CD4-positive, alpha-beta T cell treated with Interleukin-4 for 1 hour (primary cell): Measurements from ENCODE around the gene IPO5.
"Not testable (repeated sequence)": the region's sequence is repeated elsewhere in the genome, so short reads cannot be mapped to it uniquely, and the experiment has no call there.

ENCODE experiments used
- DNase-seq, 2 donors: peaks; one replicate each; pipeline ENCODE4 v3.0.0-alpha.2; 2020 to 2022

Gene IPO5

DNA sequence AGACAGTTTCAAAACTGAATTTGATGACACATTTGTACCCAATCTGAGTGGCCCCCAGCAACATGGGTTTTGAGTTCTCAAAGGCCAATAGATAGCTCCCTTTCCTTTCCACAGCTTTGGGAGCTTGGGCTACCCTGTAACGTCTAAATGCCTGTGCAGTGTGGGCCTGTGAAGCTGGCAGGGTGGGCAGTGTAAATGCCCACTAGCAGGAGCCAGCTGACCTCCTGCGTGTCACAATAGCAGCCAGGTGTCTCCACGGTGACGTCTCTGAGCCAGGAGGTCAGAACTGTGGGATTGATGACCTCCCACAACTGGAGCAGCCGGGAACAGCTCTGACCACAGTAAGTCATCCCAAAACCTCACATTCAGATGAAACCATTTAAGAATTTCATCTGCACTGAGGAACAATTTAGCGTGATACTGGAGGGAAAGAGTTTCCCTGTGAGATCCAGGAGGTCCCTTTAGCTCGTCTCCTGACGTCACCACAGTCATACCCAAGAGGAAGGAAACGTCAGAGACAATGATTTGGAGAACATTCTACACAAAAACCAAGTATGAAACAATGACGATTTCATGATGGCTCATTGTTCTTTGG, at the start of gene IPO5:
IPO5 (plus strand) TSS at position 300 of the 595 bp plus-strand sequence. CDS start 23,022 bp downstream, outside the sequence.
- no peak for DNase-seq

- DNase-seq, result no peak
These were observed 49.4 kb upstream of the IPO5 start for GRCh38 chr13:97904059-97904458.

GRCh38 chr13:97905517-97905916, 48.0 kb upstream of the IPO5 start:
- DNase-seq, result no peak

DNA sequence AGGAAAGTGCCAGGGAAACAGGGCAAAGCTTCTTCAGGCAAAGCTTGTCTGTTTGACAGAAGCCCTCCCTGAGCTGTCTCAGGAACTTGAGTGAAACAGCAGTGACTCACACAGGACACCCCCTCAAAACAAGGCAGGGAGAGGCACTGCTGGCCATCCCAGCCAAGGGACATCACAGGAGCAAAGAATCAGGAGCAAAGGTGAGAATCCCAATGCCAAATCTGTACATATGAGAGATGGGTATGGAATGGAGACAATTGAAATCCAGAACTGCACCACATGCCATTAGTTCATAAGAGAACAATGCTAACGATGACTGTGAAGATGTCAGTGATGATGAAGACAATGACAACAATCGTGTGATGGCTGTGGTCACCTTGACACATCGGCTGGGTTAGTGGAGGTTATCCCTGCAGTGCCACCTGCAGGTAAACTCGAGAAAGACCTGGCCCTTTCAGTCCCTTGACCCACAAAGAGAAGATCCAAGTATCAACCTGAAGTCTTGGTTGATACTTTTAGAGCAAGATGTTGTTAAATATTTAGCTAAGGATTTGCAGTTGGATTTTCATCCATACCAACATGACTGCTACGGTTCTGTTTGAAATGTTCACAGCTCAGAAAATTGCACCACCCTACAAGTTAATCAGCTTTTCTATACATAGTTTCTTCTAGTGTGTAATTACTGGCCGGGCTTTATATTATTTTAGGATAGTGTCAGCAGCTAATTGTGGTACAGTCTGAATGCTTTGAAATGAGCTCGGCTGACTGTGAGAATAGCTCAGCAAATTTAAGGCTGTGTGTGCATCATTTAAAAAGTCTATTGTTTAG, 42.0 kb upstream of the IPO5 start:
- DNase-seq, result no peak

DNA sequence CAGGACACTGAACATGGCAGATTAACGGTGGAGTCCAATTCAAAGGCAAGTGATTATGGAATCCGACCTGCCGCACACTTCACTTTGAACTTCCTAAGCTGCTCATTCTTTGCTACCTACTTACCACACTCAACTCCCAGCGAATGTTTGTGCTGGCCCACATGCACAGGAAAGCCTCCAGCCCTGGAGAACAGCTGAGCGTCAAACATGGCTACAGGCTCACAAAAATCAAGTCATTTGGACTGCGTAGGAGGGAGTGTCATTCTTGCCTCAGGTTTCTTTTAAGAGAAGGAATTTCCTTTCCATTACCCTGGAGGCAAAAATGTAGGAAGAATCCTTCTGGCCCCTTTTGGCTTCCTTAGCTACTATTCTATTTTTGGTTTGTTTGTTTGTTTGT, 41.3 kb upstream of the IPO5 start:
- no peak for DNase-seq

GRCh38 chr13:97913206-97913605, 40.3 kb upstream of the IPO5 start:
- DNase-seq, result no peak

GRCh38 chr13:97914540-97914939, 38.9 kb upstream of the IPO5 start:
- no peak for DNase-seq

DNA sequence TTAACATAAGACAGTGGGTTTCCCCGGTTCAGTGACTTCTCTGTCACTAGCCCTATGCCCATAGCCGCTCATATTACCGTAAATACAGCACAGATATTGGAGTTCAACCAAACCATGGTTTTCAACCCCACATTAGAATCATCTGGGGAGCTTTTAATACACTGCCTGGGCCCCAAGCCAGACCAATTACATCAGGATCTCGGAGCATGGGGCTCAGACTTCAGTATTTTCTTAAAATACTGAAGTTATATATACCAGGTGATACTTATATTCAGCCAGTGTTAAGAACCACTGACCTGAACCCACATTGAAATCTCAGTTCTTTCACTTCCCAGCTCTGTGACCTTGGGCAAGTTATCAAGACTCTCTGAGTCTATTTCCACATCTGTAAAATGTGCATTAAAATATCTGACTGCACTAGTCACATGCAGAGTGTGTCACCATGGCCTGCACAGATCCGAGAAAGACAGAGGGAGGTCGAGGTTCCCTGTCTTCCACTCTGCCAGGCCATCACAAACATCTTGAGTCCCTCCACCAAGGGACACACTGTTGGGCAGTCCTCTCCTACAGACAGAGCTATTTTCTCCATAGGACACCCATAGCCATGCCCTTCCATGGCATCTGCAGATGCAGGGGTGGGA, 32.2 kb upstream of the IPO5 start:
- DNase-seq, result no peak

DNA sequence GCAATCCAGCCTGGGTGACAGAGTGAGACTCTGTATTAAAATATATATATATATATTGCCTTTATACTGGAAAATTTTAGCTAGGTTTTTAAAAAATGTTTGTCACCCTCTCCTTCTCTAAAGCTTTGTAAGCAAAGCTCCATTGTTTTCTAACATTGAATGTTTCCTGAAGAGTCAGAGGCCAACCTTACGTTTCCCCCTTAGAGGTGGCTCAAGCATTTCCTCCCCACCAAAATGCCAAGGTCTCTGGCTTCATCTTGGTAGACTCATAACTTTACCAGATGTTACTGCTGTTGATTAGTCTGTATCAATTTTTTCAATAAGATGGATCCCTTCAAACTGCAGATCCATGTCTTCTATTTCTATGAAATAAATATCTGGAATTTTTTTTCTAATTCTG, 25.2 kb upstream of the IPO5 start:
- no peak for DNase-seq

GRCh38 chr13:97932036-97932435, 21.4 kb upstream of the IPO5 start:
- no peak for DNase-seq

DNA sequence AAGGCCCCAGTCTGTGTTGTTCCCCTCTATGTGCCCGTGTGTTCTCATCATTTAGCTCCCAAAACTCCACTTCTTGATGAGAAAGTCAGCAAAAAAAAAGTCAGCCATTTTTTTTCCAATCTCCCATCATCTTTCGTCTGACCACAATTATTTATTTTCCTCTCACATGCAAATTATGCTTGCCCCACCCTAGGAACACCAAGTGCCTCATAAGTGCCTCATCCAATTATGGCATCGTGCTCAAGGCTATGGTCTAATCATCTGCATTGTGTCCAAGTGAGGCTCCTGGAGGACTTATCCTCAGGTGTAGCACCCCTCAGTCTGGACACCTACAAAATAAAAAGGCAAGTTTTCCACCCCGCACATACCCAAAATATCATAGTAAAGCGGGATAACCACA, 20.8 kb upstream of the IPO5 start:
- no peak for DNase-seq

GRCh38 chr13:97933776-97934175, 19.7 kb upstream of the IPO5 start:
- no peak for DNase-seq

- DNase-seq, result no peak
These were observed 18.9 kb upstream of the IPO5 start for GRCh38 chr13:97934590-97934989.

GRCh38 chr13:97935071-97935470, 18.4 kb upstream of the IPO5 start:
- DNase-seq, result no peak

DNA sequence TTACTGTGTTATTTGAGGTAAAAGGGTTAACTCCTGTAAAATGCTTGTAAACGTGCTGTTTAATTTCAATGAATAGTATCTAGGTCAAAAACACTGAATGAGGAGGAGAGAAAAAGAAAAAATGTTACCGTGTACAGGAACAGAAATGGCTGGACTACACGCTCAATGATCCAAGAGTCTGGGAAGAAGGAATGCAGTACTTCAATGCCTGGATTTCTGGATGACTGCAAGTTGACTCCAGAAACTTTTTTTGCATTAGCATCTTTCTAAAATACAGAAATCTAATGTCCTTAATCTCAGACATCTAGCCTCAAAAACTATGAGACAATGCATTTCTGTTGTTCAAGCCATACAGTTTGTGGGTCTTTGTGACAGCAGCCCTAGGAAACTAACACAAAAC, 17.4 kb upstream of the IPO5 start:
- no peak for DNase-seq

DNA sequence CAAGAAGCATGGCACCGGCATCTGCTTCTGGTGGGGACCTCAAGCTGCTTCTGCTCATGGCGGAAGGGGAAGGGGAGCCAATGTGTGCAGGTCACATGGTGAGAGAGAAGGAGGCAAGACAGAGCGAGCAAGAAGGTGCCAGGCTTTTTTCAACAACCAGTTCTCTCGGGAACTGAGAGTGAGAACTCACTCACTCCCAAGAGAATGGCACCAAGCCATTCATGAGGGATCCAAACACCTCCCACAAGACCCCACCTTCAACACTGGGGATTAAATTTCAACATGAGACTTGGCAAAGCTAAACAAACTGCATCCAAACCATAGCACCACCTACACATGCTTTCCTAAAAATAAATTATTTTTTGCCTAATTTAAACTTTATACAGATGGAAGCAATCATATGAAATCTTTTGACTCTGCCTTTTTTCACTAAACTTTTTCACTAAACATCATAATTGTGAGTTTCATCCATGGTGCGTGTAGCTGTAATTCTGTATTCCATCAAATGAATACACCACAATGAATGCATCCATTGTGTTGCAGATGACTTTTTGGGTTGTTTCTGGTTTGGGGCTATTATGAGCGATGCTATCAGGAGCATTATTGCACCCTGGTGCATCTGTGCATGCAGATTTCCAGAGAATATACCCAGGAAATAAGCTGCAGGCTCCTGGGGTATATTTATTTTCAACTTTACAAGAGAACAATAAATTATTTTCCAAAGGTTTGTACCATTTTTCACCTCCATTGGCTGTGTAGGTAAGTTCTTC, 14.6 kb upstream of the IPO5 start:
- no peak for DNase-seq

DNA sequence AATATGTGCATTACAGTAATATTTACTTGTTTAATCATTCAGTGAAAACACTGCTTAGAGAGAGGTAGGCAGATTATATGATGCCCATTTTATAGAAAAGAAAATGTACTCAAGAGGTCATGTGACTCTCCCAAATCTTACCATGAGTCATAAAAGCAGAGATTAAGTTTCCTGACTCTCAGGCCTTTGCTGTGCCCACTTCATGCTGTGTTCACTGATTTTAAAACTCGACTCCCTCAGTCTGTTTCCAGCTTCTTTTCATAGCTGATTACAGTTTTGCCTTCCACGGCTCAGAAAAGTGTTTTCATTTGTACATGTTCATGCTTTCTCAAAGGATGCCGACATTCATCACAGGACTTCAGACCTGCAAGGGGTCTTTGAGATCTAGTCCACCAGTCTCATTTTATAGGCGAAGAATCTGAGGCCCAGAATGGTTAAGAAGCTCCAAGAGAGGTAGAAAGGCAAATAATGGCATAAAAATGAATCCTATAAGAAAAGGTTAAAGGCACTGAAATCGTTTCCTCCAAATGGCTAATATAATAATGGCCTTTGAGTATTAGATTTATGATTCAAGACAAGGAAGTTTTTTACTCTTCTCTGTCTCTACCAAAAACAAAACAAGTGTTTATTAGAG, 9.0 kb upstream of the IPO5 start:
- DNase-seq, result no peak

DNA sequence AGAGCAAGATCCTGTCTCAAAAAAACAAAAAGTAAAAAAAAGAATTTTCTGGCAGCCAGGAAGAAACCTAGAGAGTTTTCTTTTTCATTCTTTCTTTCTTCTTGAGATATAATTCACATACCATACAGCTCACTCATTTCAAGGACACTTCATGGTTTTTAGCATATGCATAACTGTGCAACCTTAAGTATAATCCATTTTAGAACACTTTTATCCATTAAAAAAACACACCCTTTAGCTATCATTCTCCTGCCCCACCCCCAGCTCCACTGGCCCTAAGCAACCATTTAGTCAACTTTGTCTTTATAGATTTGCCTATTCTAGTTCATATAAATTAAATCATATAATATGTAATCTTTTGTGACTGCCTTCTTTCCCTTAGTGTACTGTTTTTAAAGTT, 8.1 kb upstream of the IPO5 start:
- no peak for DNase-seq

- DNase-seq, result no peak
These were observed 7.6 kb upstream of the IPO5 start for GRCh38 chr13:97945792-97946419.

DNA sequence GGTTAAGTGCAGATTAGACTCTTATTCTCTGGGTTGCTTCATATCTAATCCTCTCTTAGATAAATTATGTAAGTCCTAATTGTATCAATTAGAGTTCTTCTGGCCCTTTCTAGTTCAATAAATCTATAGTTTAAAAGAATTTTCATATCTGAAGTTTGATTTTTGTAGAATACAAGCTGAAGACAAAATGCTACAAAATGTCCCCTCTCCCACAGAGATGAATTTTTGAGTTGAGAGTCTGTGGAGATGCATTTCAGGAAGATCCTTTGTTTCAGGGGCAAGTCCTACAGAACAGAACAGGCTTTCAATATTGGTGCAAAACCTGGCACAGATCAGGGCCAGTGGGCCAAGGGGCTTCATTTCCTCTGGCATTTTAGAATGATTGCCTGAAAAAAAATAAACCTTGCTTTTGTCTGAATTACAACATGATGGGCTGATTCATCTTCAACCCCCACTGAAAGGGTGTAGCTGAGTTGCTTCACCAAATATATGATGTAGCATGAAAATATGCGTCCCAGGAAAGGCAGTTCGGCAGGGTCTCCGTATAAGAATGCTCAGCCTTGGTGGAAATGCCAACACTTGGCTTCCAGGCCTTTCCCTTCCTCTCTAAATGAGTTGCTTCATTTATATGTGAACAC, 6.4 kb upstream of the IPO5 start:
- no peak for DNase-seq

DNA sequence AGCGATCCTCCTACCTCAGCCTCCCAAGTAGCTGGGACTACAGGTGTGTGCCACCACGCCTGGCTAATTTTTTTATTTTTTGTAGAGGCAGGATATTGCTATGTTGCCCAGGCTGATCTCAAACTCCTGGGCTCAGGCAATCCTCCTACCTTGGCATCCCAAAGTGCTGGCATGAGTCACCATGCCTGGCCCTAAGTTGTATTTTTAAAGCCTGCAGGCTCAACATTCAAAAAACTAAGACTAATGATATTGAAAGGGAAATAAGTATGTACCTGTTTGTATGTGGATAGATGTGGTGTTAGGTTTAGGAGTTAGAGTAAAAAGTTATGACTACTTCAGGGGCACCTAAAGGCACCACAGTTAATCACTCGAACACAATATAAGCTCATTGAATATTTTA, 5.4 kb upstream of the IPO5 start:
- no peak for DNase-seq

DNA sequence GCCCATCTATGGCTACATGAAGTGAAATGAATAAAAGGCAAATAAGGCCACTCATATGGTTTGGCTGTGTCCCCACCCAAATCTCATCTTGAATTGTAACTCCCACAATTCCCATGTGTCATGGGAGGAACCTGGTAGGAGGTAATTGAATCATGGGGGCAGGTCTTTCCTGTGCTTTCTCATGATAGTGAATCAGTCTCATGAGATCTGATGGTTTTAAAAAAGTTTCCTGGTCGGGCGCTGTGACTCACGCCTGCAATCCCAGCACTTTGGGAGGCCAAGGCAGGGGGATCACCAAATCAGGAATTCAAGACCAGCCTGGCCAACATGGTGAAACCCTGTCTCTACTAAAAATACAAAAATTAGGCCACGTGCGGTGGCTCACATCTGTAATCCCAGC, 4.2 kb upstream of the IPO5 start:
- DNase-seq, result not testable (repeated sequence)
